K562 (cell line): ENCODE results near the gene PADI4. TPM values are rescaled to one million over a fixed set of nuclear protein-coding genes. Genes with fewer than 3 reads are reported as not detected.

Experiments used
- BCL6 ChIP-seq: fragments of 250-450 bp; sonication (Bioruptor Pico); IDR thresholded peaks from 2 replicates; pipeline ENCODE4 v1.4.0; 2020
- CBX2 ChIP-seq: fragments of 200-600 bp; sonication (generic); IDR thresholded peaks from one replicate; pipeline ENCODE4 v1.6.1; 2012; ENCODE audit warnings: mild to moderate bottlenecking, low read length, inconsistent platforms; ENCODE audit not compliant: insufficient read depth, poor library complexity, severe bottlenecking
- CTCFL ChIP-seq: IDR thresholded peaks from 2 replicates; pipeline ENCODE4 v1.6.1; 2011; ENCODE audit warnings: borderline replicate concordance, low read depth, mild to moderate bottlenecking, moderate library complexity, low read length; ENCODE audit not compliant: insufficient read depth, poor library complexity, severe bottlenecking
- E2F6 ChIP-seq, 2 experiments: IDR thresholded peaks; 2 replicates each; pipeline ENCODE4 v1.6.1; 2011; ENCODE audit warnings: borderline replicate concordance in 1 of 2, control low read depth in 1 of 2, low read depth in 1 of 2, low read length in 1 of 2, mild to moderate bottlenecking in 1 of 2, mixed read lengths in 1 of 2, moderate library complexity in 1 of 2; ENCODE audit not compliant: insufficient read depth in 1 of 2, insufficient read length in 1 of 2, poor library complexity in 1 of 2, severe bottlenecking in 1 of 2; ENCODE audit errors: extremely low read depth in 1 of 2
- FOXJ2 ChIP-seq: fragments of 200-800 bp; sonication (Bioruptor generic); IDR thresholded peaks from 2 replicates; pipeline ENCODE4 v1.6.1; 2016; ENCODE audit warnings: missing genetic modification characterization, missing compliant biosample characterization
- HDAC2 ChIP-seq: fragments of 450-650 bp; IDR thresholded peaks from 2 replicates; pipeline ENCODE4 v1.6.1; 2016; ENCODE audit warnings: mild to moderate bottlenecking
- KAT7 ChIP-seq: sonication (generic); formaldehyde crosslinking; IDR thresholded peaks from 2 replicates; pipeline ENCODE4 v1.8.0; 2022; ENCODE audit warnings: missing genetic modification reagents, mild to moderate bottlenecking, borderline replicate concordance
- LARP7 ChIP-seq: fragments of 450-650 bp; IDR thresholded peaks from 2 replicates; pipeline ENCODE4 v1.6.1; 2016
- MEIS2 ChIP-seq: fragments of 450-650 bp; IDR thresholded peaks from 2 replicates; pipeline ENCODE4 v1.6.1; 2014; ENCODE audit warnings: mild to moderate bottlenecking; ENCODE audit not compliant: partially characterized antibody
- MYC ChIP-seq, 2 experiments: fragments of 250-450 bp in 1 of 2; sonication (Bioruptor Pico) in 1 of 2; IDR thresholded peaks; 2 replicates each; pipeline versions ENCODE4 v1.5.1 to v1.6.1; 2012 to 2021; ENCODE audit warnings: low read depth in 2 of 2, borderline replicate concordance in 1 of 2, improper control_type of control experiment in 1 of 2, low read length in 1 of 2, mild to moderate bottlenecking in 1 of 2, moderate library complexity in 1 of 2
- NEUROD1 ChIP-seq: fragments of 150-350 bp; IDR thresholded peaks from 2 replicates; pipeline ENCODE4 v1.6.1; 2014; ENCODE audit warnings: borderline replicate concordance, low read length, low read depth; ENCODE audit not compliant: partially characterized antibody
- NFE2 ChIP-seq: IDR thresholded peaks from 2 replicates; pipeline ENCODE4 v1.6.1; 2014; ENCODE audit warnings: antibody characterized with exemption, low read depth
- NFIX ChIP-seq: fragments of 250-450 bp; sonication (Bioruptor Pico); IDR thresholded peaks from 2 replicates; pipeline ENCODE4 v1.4.0; 2020; ENCODE audit warnings: low read depth, mild to moderate bottlenecking, moderate library complexity
- RAD21 ChIP-seq, 2 experiments: fragments of 250-450 bp in 1 of 2; fragments of 450-650 bp in 1 of 2; sonication (Bioruptor Pico) in 1 of 2; formaldehyde crosslinking in 1 of 2; IDR thresholded peaks in 1 of 2; conservative IDR thresholded peaks in 1 of 2; 2 replicates each; pipeline versions ENCODE4 v1.4.0 to v1.8.0; 2020 to 2022; ENCODE audit warnings: mild to moderate bottlenecking in 2 of 2, moderate library complexity in 1 of 2
- RHOXF2B ChIP-seq: fragments of 250-450 bp; sonication (Bioruptor Pico); conservative IDR thresholded peaks from 2 replicates; pipeline ENCODE4 v1.5.1; 2021
- SIX5 ChIP-seq, 2 experiments: IDR thresholded peaks; 2 replicates each; pipeline ENCODE4 v1.6.1; 2011; ENCODE audit warnings: low read length in 2 of 2, borderline replicate concordance in 1 of 2, low read depth in 1 of 2, mild to moderate bottlenecking in 1 of 2, moderate library complexity in 1 of 2; ENCODE audit not compliant: insufficient read depth in 1 of 2
- SRSF7 ChIP-seq: fragments of 200-400 bp; formaldehyde crosslinking; optimal IDR thresholded peaks from 2 replicates; pipeline ENCODE3; 2017; ENCODE audit warnings: mild to moderate bottlenecking, low read depth, low read length
- TSC22D4 ChIP-seq: fragments of 450-650 bp; IDR thresholded peaks from 2 replicates; pipeline ENCODE4 v1.6.1; 2016; ENCODE audit warnings: missing genetic modification characterization, missing biosample characterization, control low read depth
- ZBTB8A ChIP-seq: fragments of 450-650 bp; IDR thresholded peaks from 2 replicates; pipeline ENCODE4 v1.6.1; 2018; ENCODE audit warnings: mild to moderate bottlenecking, moderate library complexity; ENCODE audit not compliant: partially characterized antibody
- ZEB2 ChIP-seq: fragments of 450-650 bp; IDR thresholded peaks from 2 replicates; pipeline ENCODE4 v1.6.1; 2016
- ZNF165 ChIP-seq: fragments of 250-450 bp; sonication (Bioruptor Pico); IDR thresholded peaks from 2 replicates; pipeline ENCODE4 v1.4.0; 2020; ENCODE audit warnings: borderline replicate concordance
- ZNF239 ChIP-seq: fragments of 250-450 bp; sonication (Bioruptor Pico); IDR thresholded peaks from 2 replicates; pipeline ENCODE4 v1.4.0; 2020; ENCODE audit warnings: mild to moderate bottlenecking
- ZNF253 ChIP-seq: fragments of 250-450 bp; sonication (Bioruptor Pico); conservative IDR thresholded peaks from 2 replicates; pipeline ENCODE4 v1.6.1; 2021; ENCODE audit warnings: mild to moderate bottlenecking
- ZNF561 ChIP-seq: fragments of 450-650 bp; formaldehyde crosslinking; conservative IDR thresholded peaks from 2 replicates; pipeline ENCODE4 v1.4.0; 2020; ENCODE audit warnings: mild to moderate bottlenecking, moderate library complexity
- ZNF785 ChIP-seq: fragments of 250-450 bp; sonication (Bioruptor Pico); IDR thresholded peaks from 2 replicates; pipeline ENCODE4 v1.4.0; 2020; ENCODE audit warnings: mild to moderate bottlenecking
- polyA plus RNA-seq, 8 experiments: library from polyadenylated mRNA; depleted of rRNA in 4 of 8; stranded (reverse) in 5 of 8; unstranded in 3 of 8; fragments of >200 nt; fragmentation: Nextera tagmentation in 2 of 8; fragmentation: Illumina TruSeq in 1 of 8; extraction: Ambion mirVana in 2 of 8; extraction: Trizol in 1 of 8; gene quantifications; 2 replicates each; pipeline versions ENCODE4 v1.2.1 to v1.2.3, GENCODE V29; 2011 to 2014; ENCODE audit warnings: inconsistent platforms in 1 of 8, missing spikeins in 1 of 8
- total RNA-seq, 7 experiments: library from RNA; depleted of rRNA in 6 of 7; stranded (reverse); fragments of >200 nt in 6 of 7; fragmentation: Illumina TruSeq in 2 of 7; extraction: Trizol in 2 of 7; gene quantifications; 2 replicates each; pipeline versions ENCODE4 v1.2.1 to v1.2.3, GENCODE V29; 2011 to 2021; ENCODE audit warnings: low replicate concordance in 1 of 7

PADI4 gene
- total and polyA plus RNA-seq, 9 of the 15 experiments (the other 6 are each of a cell fraction or from before 2014, with no cell fraction given): 0.22 to 0.33 TPM; not detected in 7

GRCh38 chr1:17274186-17275170 is 33.5 kb upstream of the PADI4 start (continued):
- TF ChIP-seq E2F6 (IDR thresholded peaks at IDR 0.05; ENCODE audit: borderline replicate concordance in 1 of 2, extremely low read depth in 1 of 2, insufficient read depth in 1 of 2, insufficient read length in 1 of 2, low read depth in 1 of 2, low read length in 1 of 2, poor library complexity in 1 of 2, severe bottlenecking in 1 of 2) (no peak), LARP7 (no peak), TSC22D4 (tag) (no peak), ZNF561 (CRISPR knock-in tag) (no peak), MYC (IDR thresholded peaks at IDR 0.05; ENCODE audit: low read depth, low read length) (no peak), MYC (CRISPR knock-in tag; IDR thresholded peaks at IDR 0.05; ENCODE audit: borderline replicate concordance, low read depth) (no peak), NEUROD1 (no peak), NFIX (CRISPR knock-in tag) (no peak), SRSF7 (no peak), ZNF165 (no peak), CTCFL (peak; percentile 34), BCL6 (no peak), ZNF239 (CRISPR knock-in tag) (no peak), FOXJ2 (no peak), ZNF785 (no peak), ZBTB8A (no peak), HDAC2 (no peak), CBX2 (no peak), SIX5 (IDR thresholded peaks at IDR 0.05; ENCODE audit: borderline replicate concordance in 1 of 2, insufficient read depth in 1 of 2, low read depth in 1 of 2, low read length in 2 of 2) (no peak), RAD21 (CRISPR knock-in tag; conservative IDR thresholded peaks at IDR 0.05 in 1 of 2, IDR thresholded peaks at IDR 0.05 in 1 of 2) (peak in 1 of 2 experiments; percentile 76; a peak in 2 of 4 replicates), RHOXF2B (CRISPR knock-in tag) (no peak), NFE2 (0 out of 2 replicates have a peak, but pooled peaks have one; percentile 8), MEIS2 (no peak), KAT7 (CRISPR knock-in tag) (no peak), ZEB2 (no peak), ZNF253 (CRISPR knock-in tag) (no peak)
